Fibroblast of skin of scalp (primary cell): ENCODE measurements around the gene OSBPL7.

Experiments used
- DNase-seq: peaks from one replicate; pipeline ENCODE4 v3.0.0-alpha.2; 2013

The OSBPL7 gene

GRCh38 chr17:47847341-47848197 is 26.0 kb upstream of the OSBPL7 start:
- DNase-seq = no peak

- no peak for DNase-seq
Measured at GRCh38 chr17:47846716-47847340, 25.2 kb upstream of the OSBPL7 start.

- DNase-seq = no peak
Measured at GRCh38 chr17:47845716-47846075, 24.1 kb upstream of the OSBPL7 start.

GRCh38 chr17:47844814-47845715 is 23.5 kb upstream of the OSBPL7 start:
- DNase-seq = peak; percentile 26

GRCh38 chr17:47844227-47844626 is 22.6 kb upstream of the OSBPL7 start:
- DNase-seq = peak; percentile 36

- no peak for DNase-seq
Measured at GRCh38 chr17:47843391-47843730, 21.8 kb upstream of the OSBPL7 start.

- no peak for DNase-seq
Measured at GRCh38 chr17:47841488-47842291, 20.1 kb upstream of the OSBPL7 start.

GRCh38 chr17:47840742-47841487 is 19.3 kb upstream of the OSBPL7 start, which contains the start of gene SCRN2:
SCRN2 (minus strand) TSS chr17:47841273; CDS start chr17:47840843, 430 bp downstream.
- DNase-seq = peak; percentile 81

GRCh38 chr17:47840001-47840741 is 18.6 kb upstream of the OSBPL7 start:
- no peak for DNase-seq

GRCh38 chr17:47839071-47839470 is 17.5 kb upstream of the OSBPL7 start:
- no peak for DNase-seq

GRCh38 chr17:47838636-47839035 is 17.0 kb upstream of the OSBPL7 start:
- DNase-seq = no peak

GRCh38 chr17:47837401-47838039 is 15.9 kb upstream of the OSBPL7 start:
- no peak for DNase-seq

GRCh38 chr17:47836601-47837000 is 15.0 kb upstream of the OSBPL7 start:
- DNase-seq = no peak

- DNase-seq = no peak
Measured at GRCh38 chr17:47834756-47835155, 13.2 kb upstream of the OSBPL7 start.

- no peak for DNase-seq
Measured at GRCh38 chr17:47831934-47832327, 10.3 kb upstream of the OSBPL7 start.

- peak; percentile 92 for DNase-seq
Measured at GRCh38 chr17:47831003-47831933, 9.7 kb upstream of the OSBPL7 start, which contains the start of the genes LRRC46 and MRPL10. LRRC46 (plus strand) TSS chr17:47831670; CDS start chr17:47831990, 320 bp downstream. MRPL10 (minus strand) TSS chr17:47831541; CDS start chr17:47831511, 30 bp downstream.

GRCh38 chr17:47830396-47831002 is 8.9 kb upstream of the OSBPL7 start:
- DNase-seq = no peak

- DNase-seq = no peak
Measured at GRCh38 chr17:47829870-47830269, 8.3 kb upstream of the OSBPL7 start.
